GM12878 (cell line): ENCODE data around the gene PIEZO2. TPM values are rescaled to one million over a fixed set of nuclear protein-coding genes. Genes with fewer than 3 reads are reported as not detected.

Experiments
- ATF2 ChIP-seq: IDR thresholded peaks from 2 replicates; pipeline ENCODE4 v1.6.1; 2012; ENCODE audit warnings: low read length, inconsistent platforms
- CHD1 ChIP-seq: IDR thresholded peaks from 2 replicates; pipeline ENCODE4 v1.6.1; 2012; ENCODE audit warnings: low read depth, low read length, improper control_type of control experiment
- ETV6 ChIP-seq, 2 experiments: fragments of 450-650 bp in 1 of 2; IDR thresholded peaks in 1 of 2; conservative IDR thresholded peaks in 1 of 2; 2 replicates each; pipeline ENCODE4 v1.6.1; 2014; ENCODE audit warnings: antibody characterized with exemption in 1 of 2, borderline replicate concordance in 1 of 2, low read depth in 1 of 2, mild to moderate bottlenecking in 1 of 2, moderate library complexity in 1 of 2
- FOXM1 ChIP-seq: IDR thresholded peaks from 2 replicates; pipeline ENCODE4 v1.6.1; 2012; ENCODE audit warnings: low read depth, mild to moderate bottlenecking, inconsistent platforms, low read length, moderate library complexity
- HCFC1 ChIP-seq: fragments of 150-350 bp; IDR thresholded peaks from 2 replicates; pipeline ENCODE4 v1.6.1; 2014; ENCODE audit warnings: low read length
- HDAC2 ChIP-seq: fragments of 200-600 bp; sonication (generic); IDR thresholded peaks from 2 replicates; pipeline ENCODE4 v1.6.1; 2017
- MLLT1 ChIP-seq: fragments of 450-650 bp; IDR thresholded peaks from 2 replicates; pipeline ENCODE4 v1.6.1; 2016; ENCODE audit warnings: mild to moderate bottlenecking
- NFIC ChIP-seq: IDR thresholded peaks from 2 replicates; pipeline ENCODE4 v1.6.1; 2012; ENCODE audit warnings: low read depth, mild to moderate bottlenecking, inconsistent platforms, low read length, moderate library complexity
- NRF1 ChIP-seq: conservative IDR thresholded peaks from 2 replicates; pipeline ENCODE4 v1.6.1; 2011; ENCODE audit warnings: mild to moderate bottlenecking, low read depth, low read length, improper control_type of control experiment
- PAX5 ChIP-seq: IDR thresholded peaks from 2 replicates; pipeline ENCODE4 v1.6.1; 2011; ENCODE audit warnings: low read depth, low read length, borderline replicate concordance
- SMARCA5 ChIP-seq: fragments of 450-650 bp; IDR thresholded peaks from 2 replicates; pipeline ENCODE4 v1.6.1; 2017; ENCODE audit warnings: mild to moderate bottlenecking
- STAT3 ChIP-seq: IDR thresholded peaks from 2 replicates; pipeline ENCODE4 v1.6.1; 2011; ENCODE audit warnings: low read depth, low read length, improper control_type of control experiment
- ZBTB11 ChIP-seq: fragments of 450-650 bp; formaldehyde crosslinking; IDR thresholded peaks from 2 replicates; pipeline ENCODE4 v1.5.0; 2022; ENCODE audit warnings: mild to moderate bottlenecking, missing genetic modification characterization
- ZBTB4 ChIP-seq: fragments of 450-650 bp; formaldehyde crosslinking; IDR thresholded peaks from 2 replicates; pipeline ENCODE4 v1.4.0; 2022; ENCODE audit warnings: mild to moderate bottlenecking, moderate library complexity
- ZNF592 ChIP-seq: fragments of 450-650 bp; IDR thresholded peaks from 2 replicates; pipeline ENCODE4 v1.6.1; 2017; ENCODE audit warnings: mild to moderate bottlenecking, moderate library complexity
- polyA plus RNA-seq, 11 experiments: library from polyadenylated mRNA; depleted of rRNA in 4 of 11; unstranded in 6 of 11; stranded (reverse) in 5 of 11; fragments of >200 nt; fragmentation: Nextera tagmentation in 4 of 11; fragmentation: Illumina TruSeq in 1 of 11; extraction: Ambion mirVana in 4 of 11; extraction: Trizol in 1 of 11; gene quantifications; 1 replicate in 1 of 11; 2 replicates in 10 of 11; pipeline versions ENCODE4 v1.2.1 to v1.2.3, GENCODE V29; 2011 to 2016; ENCODE audit warnings: inconsistent platforms in 2 of 11, missing spikeins in 2 of 11, low read depth in 1 of 11
- total RNA-seq, 4 experiments: library from RNA; depleted of rRNA in 3 of 4; stranded (reverse); fragments of >200 nt in 3 of 4; fragmentation: Illumina TruSeq in 1 of 4; extraction: Trizol in 1 of 4; gene quantifications; 2 replicates each; pipeline versions ENCODE4 v1.2.1 to v1.2.3, GENCODE V29; 2013 to 2021

The PIEZO2 gene
- total and polyA plus RNA-seq, 10 of the 15 experiments (the other 5 are each of a cell fraction or from before 2014, with no cell fraction given) = 6.7 to 42.3 (median 27.4) TPM

GRCh38 chr18:11005528-11005927 is 143.8 kb downstream of the PIEZO2 start (continued):
- 0 out of 2 replicates have a peak, but pooled peaks have one; percentile 4 for TF ChIP-seq ZNF592
- no peak for TF ChIP-seq ZBTB4
- no peak for TF ChIP-seq STAT3
- peak; percentile 56; the same call in 1 of the 2 replicates for TF ChIP-seq FOXM1
- TF ChIP-seq NRF1 = no peak
- TF ChIP-seq ETV6 (conservative IDR thresholded peaks at IDR 0.05 in 1 of 2, IDR thresholded peaks at IDR 0.05 in 1 of 2; ENCODE audit: borderline replicate concordance in 1 of 2, low read depth in 1 of 2) = 0 out of 4 replicates have a peak, but pooled peaks of 1 of the 2 experiments have one; percentile 18
- peak; percentile 84 for TF ChIP-seq ATF2
- TF ChIP-seq CHD1 = no peak
- TF ChIP-seq ZBTB11 (CRISPR knock-in tag) = no peak
- no peak for TF ChIP-seq HCFC1
- peak; percentile 18; the same call in 1 of the 2 replicates for TF ChIP-seq PAX5
- peak; percentile 68; the same call in 1 of the 2 replicates for TF ChIP-seq MLLT1
- no peak for TF ChIP-seq HDAC2
- TF ChIP-seq SMARCA5 = no peak
- TF ChIP-seq NFIC = no peak
